Measurements from ENCODE around the gene NBAS. TPM values are rescaled to one million over a fixed set of nuclear protein-coding genes. Genes with fewer than 3 reads are reported as not detected.
A peak's percentile ranks its signal among the peaks of the same experiment; 100 is the strongest.

Gene NBAS
- total and polyA plus RNA-seq, 7 experiments from 2014 or later: 18.6 to 41.6 (median 32.7) TPM

GRCh38 chr2:15583826-15584225, 22.7 kb upstream of the NBAS start:
- ATAC-seq: no peak

GRCh38 chr2:15582710-15583357, 21.7 kb upstream of the NBAS start:
- POLR2A ChIA-PET: no interaction called here
- no peak for ATAC-seq

More at GRCh38 chr2:15583826-15584225, 22.7 kb upstream of the NBAS start:
- Histone ChIP-seq H3K4me3 (ENCODE audit: low read length) (no peak overlapping the region), H3K27ac (ENCODE audit: low read depth, low read length) (no peak overlapping the region), H3K27me3 (ENCODE audit: control insufficient read depth in 2 of 2, insufficient read depth in 2 of 2, low read length in 2 of 2) (no peaks in the 10 kb centered on the region), H3K9me3 (ENCODE audit: control insufficient read depth in 2 of 3, low read length in 3 of 3) (no peaks in the 10 kb centered on the region), H3K36me3 (ENCODE audit: control insufficient read depth in 2 of 3, insufficient read depth in 3 of 3, low read length in 3 of 3) (no peaks in the 10 kb centered on the region), H3K4me1 (ENCODE audit: control insufficient read depth in 2 of 2, insufficient read depth in 2 of 2, low read length in 2 of 2) (no peaks in the 10 kb centered on the region)
- no peaks in the 10 kb centered on the region for H3K4me1 Mint-ChIP-seq
- no peak for DNase-seq
- ChIA-PET CTCF (interaction anchor here (1.2 kb wide), 1 partner anchor 8 kb away, joined by 5 read pairs; no protein-coding TSS in a partner anchor), POLR2A (interaction anchor here (0.6 kb wide), 1 partner anchor 17 kb away, joined by 3 read pairs; no protein-coding TSS in a partner anchor)
- H3K27ac Mint-ChIP-seq: no peak overlapping the region
- no peaks in the 10 kb centered on the region for H3K9me3 Mint-ChIP-seq
- intact Hi-C loops (cut with micrococcal nuclease): no loop called here
- no peak overlapping the region for H3K4me3 Mint-ChIP-seq
- peaks cover 0 to 23% (median 0%) of the 10 kb centered on the region in 5 donors for H3K27me3 Mint-ChIP-seq
- H3K36me3 Mint-ChIP-seq: no peaks in the 10 kb centered on the region

GRCh38 chr2:15580451-15580850, 19.3 kb upstream of the NBAS start:
- Mint-ChIP-seq H3K4me1 (no peaks in the 10 kb centered on the region), H3K36me3 (no peaks in the 10 kb centered on the region), H3K4me3 (no peak overlapping the region), H3K27ac (no peak overlapping the region), H3K9me3 (no peaks in the 10 kb centered on the region), H3K27me3 (peaks cover 0 to 19% (median 0%) of the 10 kb centered on the region in 5 donors)
- Histone ChIP-seq H3K36me3 (ENCODE audit: control insufficient read depth in 2 of 3, insufficient read depth in 3 of 3, low read length in 3 of 3) (no peaks in the 10 kb centered on the region), H3K27me3 (ENCODE audit: control insufficient read depth in 2 of 2, insufficient read depth in 2 of 2, low read length in 2 of 2) (no peaks in the 10 kb centered on the region), H3K4me3 (ENCODE audit: low read length) (no peak overlapping the region), H3K9me3 (ENCODE audit: control insufficient read depth in 2 of 3, low read length in 3 of 3) (no peaks in the 10 kb centered on the region), H3K27ac (ENCODE audit: low read depth, low read length) (no peak overlapping the region), H3K4me1 (ENCODE audit: control insufficient read depth in 2 of 2, insufficient read depth in 2 of 2, low read length in 2 of 2) (no peaks in the 10 kb centered on the region)
- POLR2A ChIA-PET: no interaction called here
- intact Hi-C loops (cut with micrococcal nuclease): no loop called here
- CTCF ChIA-PET: no interaction called here
- ATAC-seq (no peak), DNase-seq (no peak)

More at GRCh38 chr2:15582710-15583357, 21.7 kb upstream of the NBAS start:
- H3K27me3 ChIP-seq (ENCODE audit: control insufficient read depth in 2 of 2, insufficient read depth in 2 of 2, low read length in 2 of 2): no peaks in the 10 kb centered on the region
- H3K27ac ChIP-seq (ENCODE audit: low read depth, low read length): no peak overlapping the region
- H3K4me1 Mint-ChIP-seq: no peaks in the 10 kb centered on the region
- H3K4me1 ChIP-seq (ENCODE audit: control insufficient read depth in 2 of 2, insufficient read depth in 2 of 2, low read length in 2 of 2): no peaks in the 10 kb centered on the region
- no peaks in the 10 kb centered on the region for H3K36me3 ChIP-seq (ENCODE audit: control insufficient read depth in 2 of 3, insufficient read depth in 3 of 3, low read length in 3 of 3)
- intact Hi-C loops (cut with micrococcal nuclease): no loop called here
- no peaks in the 10 kb centered on the region for H3K36me3 Mint-ChIP-seq
- no peak overlapping the region for H3K4me3 Mint-ChIP-seq
- H3K9me3 Mint-ChIP-seq: no peaks in the 10 kb centered on the region
- DNase-seq: no peak
- H3K27me3 Mint-ChIP-seq: peaks cover 0 to 23% (median 0%) of the 10 kb centered on the region in 5 donors
- CTCF ChIA-PET: no interaction called here
- no peak overlapping the region for H3K27ac Mint-ChIP-seq
- H3K4me3 ChIP-seq (ENCODE audit: low read length): no peak overlapping the region
- H3K9me3 ChIP-seq (ENCODE audit: control insufficient read depth in 2 of 3, low read length in 3 of 3): no peaks in the 10 kb centered on the region

- Histone ChIP-seq H3K27ac (ENCODE audit: low read depth, low read length) (no peak overlapping the region), H3K27me3 (ENCODE audit: control insufficient read depth in 2 of 2, insufficient read depth in 2 of 2, low read length in 2 of 2) (no peaks in the 10 kb centered on the region), H3K36me3 (ENCODE audit: control insufficient read depth in 2 of 3, insufficient read depth in 3 of 3, low read length in 3 of 3) (no peaks in the 10 kb centered on the region), H3K4me1 (ENCODE audit: control insufficient read depth in 2 of 2, insufficient read depth in 2 of 2, low read length in 2 of 2) (no peaks in the 10 kb centered on the region), H3K9me3 (ENCODE audit: control insufficient read depth in 2 of 3, low read length in 3 of 3) (no peaks in the 10 kb centered on the region), H3K4me3 (ENCODE audit: low read length) (no peak overlapping the region)
- H3K27me3 Mint-ChIP-seq: peaks cover 0 to 15% (median 0%) of the 10 kb centered on the region in 5 donors
- no peak overlapping the region for H3K27ac Mint-ChIP-seq
- H3K36me3 Mint-ChIP-seq: no peaks in the 10 kb centered on the region
- ATAC-seq: no peak
- no peaks in the 10 kb centered on the region for H3K4me1 Mint-ChIP-seq
- ChIA-PET CTCF (no interaction called here), POLR2A (no interaction called here)
- no peak for DNase-seq
- H3K4me3 Mint-ChIP-seq: no peak overlapping the region
- H3K9me3 Mint-ChIP-seq: no peaks in the 10 kb centered on the region
- intact Hi-C loops (cut with micrococcal nuclease): loop anchor here (5.0 to 10.0 kb wide), 7 partner anchors 42 to 945 kb away; partner anchors contain the start of gene LRATD1 (in 1 of the 2)
Observed at GRCh38 chr2:15579641-15580040, 18.5 kb upstream of the NBAS start.

GRCh38 chr2:15577071-15577735, 16.1 kb upstream of the NBAS start:
- ChIA-PET POLR2A (interaction anchor here (0.9 kb wide), 1 partner anchor 16 kb away, joined by 3 read pairs; the partner anchor contains the start of gene NBAS), CTCF (interaction anchor here (0.6 to 1.2 kb wide), 9 partner anchors 12 to 539 kb away, joined by 3 to 6 read pairs (median 3); partner anchors contain the start of gene NBAS)
- Mint-ChIP-seq H3K4me3 (no peak overlapping the region), H3K4me1 (no peaks in the 10 kb centered on the region), H3K36me3 (no peaks in the 10 kb centered on the region), H3K27me3 (peaks cover 0 to 5% (median 0%) of the 10 kb centered on the region in 5 donors), H3K9me3 (no peaks in the 10 kb centered on the region), H3K27ac (no peak overlapping the region)
- ATAC-seq (peak; percentile 98), DNase-seq (peak; percentile 67 to 85 (median 81))
- no peak overlapping the region for H3K27ac ChIP-seq (ENCODE audit: low read depth, low read length)
- H3K4me1 ChIP-seq (ENCODE audit: control insufficient read depth in 2 of 2, insufficient read depth in 2 of 2, low read length in 2 of 2): no peaks in the 10 kb centered on the region
- H3K27me3 ChIP-seq (ENCODE audit: control insufficient read depth in 2 of 2, insufficient read depth in 2 of 2, low read length in 2 of 2): no peaks in the 10 kb centered on the region
- no peaks in the 10 kb centered on the region for H3K9me3 ChIP-seq (ENCODE audit: control insufficient read depth in 2 of 3, low read length in 3 of 3)
- intact Hi-C loops (cut with micrococcal nuclease): loop anchor here (1.0 to 10.0 kb wide), 10 partner anchors 16 to 942 kb away; partner anchors contain the start of genes NBAS (in 2 of the 2) and LRATD1 (in 1 of the 2)
- no peak overlapping the region for H3K4me3 ChIP-seq (ENCODE audit: low read length)
- H3K36me3 ChIP-seq (ENCODE audit: control insufficient read depth in 2 of 3, insufficient read depth in 3 of 3, low read length in 3 of 3): no peaks in the 10 kb centered on the region

GRCh38 chr2:15571729-15572128, 10.6 kb upstream of the NBAS start:
- no peaks in the 10 kb centered on the region for H3K36me3 Mint-ChIP-seq
- Histone ChIP-seq H3K27me3 (ENCODE audit: control insufficient read depth in 2 of 2, insufficient read depth in 2 of 2, low read length in 2 of 2) (no peaks in the 10 kb centered on the region), H3K27ac (ENCODE audit: low read depth, low read length) (no peak overlapping the region), H3K36me3 (ENCODE audit: control insufficient read depth in 2 of 3, insufficient read depth in 3 of 3, low read length in 3 of 3) (no peaks in the 10 kb centered on the region), H3K9me3 (ENCODE audit: control insufficient read depth in 2 of 3, low read length in 3 of 3) (no peaks in the 10 kb centered on the region), H3K4me3 (ENCODE audit: low read length) (no peak overlapping the region), H3K4me1 (ENCODE audit: control insufficient read depth in 2 of 2, insufficient read depth in 2 of 2, low read length in 2 of 2) (no peaks in the 10 kb centered on the region)
- intact Hi-C loops (cut with micrococcal nuclease): loop anchor here (10.0 kb wide), 3 partner anchors 87 to 937 kb away; partner anchors contain the start of gene LRATD1 (in 1 of the 2)
- ChIA-PET POLR2A (no interaction called here), CTCF (no interaction called here)
- H3K4me1 Mint-ChIP-seq: no peaks in the 10 kb centered on the region
- DNase-seq (no peak), ATAC-seq (no peak)
- peaks cover 0 to 10% (median 6%) of the 10 kb centered on the region in 5 donors for H3K27me3 Mint-ChIP-seq
- no peak overlapping the region for H3K27ac Mint-ChIP-seq
- H3K9me3 Mint-ChIP-seq: no peaks in the 10 kb centered on the region
- H3K4me3 Mint-ChIP-seq: no peak overlapping the region
